GM21576 (cell line): ENCODE data around the gene MPIG6B.

ENCODE experiments used
- ATAC-seq: cut with Tn5 transposase; IDR thresholded peaks from one replicate; pipeline ENCODE4 v1.9.1; 2021; ENCODE audit warnings: mild to moderate bottlenecking, moderate library complexity; ENCODE audit not compliant: unreplicated experiment

The MPIG6B gene

DNA sequence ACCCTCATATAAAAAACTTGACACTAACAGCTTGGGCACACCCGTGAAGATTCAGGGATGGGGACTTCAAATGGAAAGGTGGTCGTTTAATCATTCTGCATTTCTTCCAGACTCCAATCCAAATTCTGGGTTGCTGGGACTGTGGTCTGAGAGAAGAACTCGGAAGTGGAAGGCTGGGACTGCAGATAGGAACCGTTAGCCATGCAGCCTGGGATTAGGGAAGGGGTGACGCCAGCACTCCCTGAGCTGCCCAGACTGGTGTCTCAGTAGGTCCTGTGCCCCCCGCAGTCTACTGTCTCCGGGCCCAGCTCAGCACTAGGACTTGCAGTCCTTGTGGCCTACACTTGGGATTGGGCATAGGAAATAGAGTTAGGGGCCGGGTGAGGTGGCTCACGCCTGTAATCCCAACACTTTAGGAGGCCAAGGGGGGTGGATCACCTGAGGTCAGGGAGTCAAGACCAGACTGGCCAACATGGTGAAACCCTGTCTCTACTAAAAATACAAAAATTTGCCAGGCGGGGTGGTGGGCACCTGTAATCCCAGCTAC, 13.7 kb downstream of the MPIG6B start:
- no peak for ATAC-seq

DNA sequence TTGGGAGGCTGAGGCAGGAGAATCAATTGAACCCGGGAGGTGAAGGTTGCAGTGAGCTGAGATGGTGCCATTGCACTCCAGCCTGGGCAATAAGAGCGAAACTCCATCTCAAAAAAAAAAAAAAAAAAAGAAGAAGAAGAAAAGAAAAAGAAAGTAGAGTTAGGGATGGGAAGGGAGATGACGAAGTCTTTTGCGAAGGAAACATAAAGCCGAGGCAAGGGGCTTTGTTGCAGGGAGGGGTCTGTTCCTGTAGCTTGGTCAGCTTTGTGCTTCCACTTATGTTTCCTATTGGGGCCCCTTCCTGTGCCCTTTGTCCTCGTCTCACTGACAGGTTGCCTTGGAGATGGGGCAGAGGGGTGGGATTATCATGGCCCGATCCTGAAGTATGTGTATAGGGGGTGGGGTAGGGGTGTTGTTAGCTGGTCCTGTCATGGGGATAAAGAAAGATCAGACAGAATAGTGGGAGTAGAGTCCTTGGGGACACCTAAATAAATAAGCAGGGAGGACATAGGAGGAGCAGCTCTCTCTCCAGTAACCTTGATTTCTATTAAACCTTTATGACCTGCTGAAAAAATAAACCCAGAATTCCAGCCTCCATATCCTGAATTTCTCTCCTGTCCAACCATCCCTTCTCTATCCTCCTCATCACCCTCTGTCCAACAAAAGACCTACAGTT, 14.3 kb downstream of the MPIG6B start:
- ATAC-seq, result no peak

DNA sequence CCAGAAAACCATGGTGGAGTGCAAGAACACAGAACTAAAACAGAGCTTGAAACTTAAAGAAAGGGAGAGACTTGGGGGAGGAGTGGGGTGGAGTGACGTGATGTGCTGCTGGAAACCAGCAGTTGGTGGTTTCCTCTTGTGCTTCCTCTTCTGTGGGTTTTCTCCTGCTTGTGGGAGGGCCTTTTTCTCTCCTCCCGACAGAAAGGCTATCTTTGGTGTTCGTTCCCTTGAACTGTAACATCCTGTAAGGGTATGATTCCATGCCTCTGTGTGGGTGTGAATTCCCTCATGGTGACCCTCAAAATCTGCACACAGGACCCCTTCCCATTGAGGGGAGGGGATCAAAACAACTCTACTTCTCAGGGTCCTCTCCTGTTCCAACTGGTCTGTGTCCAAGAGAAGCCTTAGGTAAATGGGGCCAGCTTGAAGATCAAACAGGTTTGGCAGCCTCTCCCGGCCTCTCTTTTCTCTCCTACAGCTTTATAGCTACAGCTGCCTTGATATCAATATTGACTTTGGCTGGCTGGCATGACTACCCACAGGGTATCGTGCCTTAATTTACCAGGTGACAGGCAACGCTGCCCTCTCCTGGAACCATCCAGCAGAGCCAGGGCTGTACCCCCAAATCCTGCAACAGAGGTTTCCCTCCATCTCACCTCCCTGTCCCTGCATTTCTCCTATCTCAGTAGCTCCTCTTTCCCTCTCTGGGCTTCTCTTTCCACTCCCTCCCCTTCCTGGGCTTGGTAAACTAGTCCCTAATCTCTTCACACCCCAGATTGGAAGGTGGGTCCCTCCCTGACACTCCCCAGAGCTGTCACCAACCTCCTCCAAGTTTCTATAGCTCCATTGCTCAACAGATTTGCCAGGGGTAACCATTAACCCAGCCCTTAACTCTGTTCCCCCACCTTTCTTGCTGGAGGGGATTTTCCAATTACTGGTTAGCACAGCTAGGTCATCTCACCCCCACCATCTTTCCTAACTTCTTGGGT, 15.1 kb downstream of the MPIG6B start:
- no peak for ATAC-seq

DNA sequence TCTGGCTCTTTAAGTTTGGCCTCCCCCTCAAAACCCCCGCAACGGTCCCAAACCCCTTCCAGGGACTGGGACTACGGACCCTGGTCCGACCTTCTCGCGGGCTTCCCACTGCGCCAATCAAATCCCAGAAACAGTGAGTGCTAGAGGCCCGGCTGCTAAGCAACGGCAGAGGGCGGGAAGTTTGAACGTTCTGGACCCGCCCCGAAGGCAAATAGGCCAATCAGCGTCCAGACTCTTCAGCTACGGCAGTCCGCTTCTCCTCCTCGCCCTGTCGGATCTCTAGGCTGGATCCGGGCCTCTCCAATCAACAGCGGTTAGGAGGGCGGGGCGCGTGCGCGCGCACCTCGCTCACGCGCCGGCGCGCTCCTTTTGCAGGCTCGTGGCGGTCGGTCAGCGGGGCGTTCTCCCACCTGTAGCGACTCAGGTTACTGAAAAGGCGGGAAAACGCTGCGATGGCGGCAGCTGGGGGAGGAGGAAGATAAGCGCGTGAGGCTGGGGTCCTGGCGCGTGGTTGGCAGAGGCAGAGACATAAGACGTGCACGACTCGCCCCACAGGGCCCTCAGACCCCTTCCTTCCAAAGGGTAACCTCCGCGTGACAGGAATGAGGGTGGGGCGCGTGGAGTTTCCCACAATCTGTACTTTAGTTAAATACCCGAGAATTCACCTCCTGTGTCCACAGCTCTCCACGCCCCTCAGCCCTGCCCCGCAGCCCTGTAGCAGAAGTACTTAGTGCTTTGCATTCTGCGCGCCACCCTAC, 16.6 kb downstream of the MPIG6B start, which contains the start of gene MSH5:
TSS of gene MSH5 (plus strand) at position 367 of the 758 bp plus-strand sequence. CDS start 462 bp downstream, outside the sequence.
- ATAC-seq, result peak; percentile 63

DNA sequence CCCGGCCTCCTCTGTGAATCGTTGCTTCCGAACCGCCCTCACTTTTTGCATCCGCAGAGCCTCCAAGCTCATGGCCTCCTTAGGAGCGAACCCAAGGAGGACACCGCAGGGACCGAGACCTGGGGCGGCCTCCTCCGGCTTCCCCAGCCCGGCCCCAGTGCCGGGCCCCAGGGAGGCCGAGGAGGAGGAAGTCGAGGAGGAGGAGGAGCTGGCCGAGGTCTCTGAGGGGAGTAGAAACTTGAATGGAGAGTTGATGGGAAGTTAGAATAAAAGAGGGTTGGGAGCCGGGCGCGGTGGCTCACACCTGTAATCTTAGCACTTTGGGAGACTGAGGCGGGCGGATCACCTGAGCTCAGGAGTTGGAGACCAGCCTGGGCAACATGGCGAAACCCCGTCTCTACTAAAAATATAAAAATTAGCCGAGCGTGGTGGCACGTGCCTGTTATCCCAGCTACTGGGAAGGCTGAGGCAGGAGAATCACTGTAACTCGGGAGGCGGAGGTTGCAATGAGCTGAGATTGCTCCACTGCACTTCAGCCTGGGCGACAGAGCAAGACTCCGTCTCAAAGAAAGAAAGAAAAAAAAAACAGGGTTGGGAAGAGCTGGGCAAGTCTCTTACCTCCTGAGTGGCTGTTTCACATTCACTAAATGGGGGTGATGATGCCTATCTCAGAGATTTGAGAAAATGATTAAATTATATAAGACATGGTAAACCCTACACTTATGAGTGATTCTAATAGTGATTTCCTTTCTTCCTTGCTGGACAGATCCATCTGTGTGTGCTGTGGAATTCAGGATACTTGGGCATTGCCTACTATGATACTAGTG, 17.4 kb downstream of the MPIG6B start:
- ATAC-seq, result no peak

DNA sequence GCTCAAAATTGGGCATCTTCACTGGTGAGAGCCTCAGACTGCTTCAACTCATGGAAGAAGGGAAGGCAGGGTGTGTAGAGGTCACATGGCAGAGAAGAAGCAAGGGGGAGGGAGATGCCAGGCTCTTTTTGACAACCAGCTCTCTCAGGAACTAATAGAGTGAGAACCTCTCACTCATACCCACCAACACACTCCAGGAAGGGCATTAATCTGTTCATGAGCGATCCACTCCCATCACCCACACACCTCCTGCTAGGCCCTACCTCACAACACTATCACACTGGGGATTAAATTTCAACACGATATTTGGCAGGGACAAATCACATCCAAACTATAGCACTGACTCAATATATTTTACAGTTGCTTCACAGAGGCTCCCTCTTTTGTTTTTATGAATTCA, 18.6 kb downstream of the MPIG6B start:
- no peak for ATAC-seq

DNA sequence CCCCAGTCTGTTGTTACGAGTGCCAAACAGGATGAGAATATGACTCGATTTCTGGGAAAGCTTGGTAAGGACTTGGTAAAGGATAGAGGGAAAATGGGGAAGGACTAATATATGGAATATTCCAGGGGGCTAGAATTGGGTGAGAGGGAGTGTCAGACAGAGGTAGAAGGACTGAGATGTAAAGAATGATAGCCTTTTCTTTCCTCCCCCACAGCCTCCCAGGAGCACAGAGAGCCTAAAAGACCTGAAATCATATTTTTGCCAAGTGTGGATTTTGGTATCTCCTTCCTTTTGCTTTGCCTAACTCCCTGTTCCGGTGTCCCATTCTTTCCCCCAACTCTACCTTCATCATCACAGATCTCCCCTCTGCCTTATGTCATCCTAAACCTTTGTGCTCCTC, 19.7 kb downstream of the MPIG6B start:
- ATAC-seq, result no peak

DNA sequence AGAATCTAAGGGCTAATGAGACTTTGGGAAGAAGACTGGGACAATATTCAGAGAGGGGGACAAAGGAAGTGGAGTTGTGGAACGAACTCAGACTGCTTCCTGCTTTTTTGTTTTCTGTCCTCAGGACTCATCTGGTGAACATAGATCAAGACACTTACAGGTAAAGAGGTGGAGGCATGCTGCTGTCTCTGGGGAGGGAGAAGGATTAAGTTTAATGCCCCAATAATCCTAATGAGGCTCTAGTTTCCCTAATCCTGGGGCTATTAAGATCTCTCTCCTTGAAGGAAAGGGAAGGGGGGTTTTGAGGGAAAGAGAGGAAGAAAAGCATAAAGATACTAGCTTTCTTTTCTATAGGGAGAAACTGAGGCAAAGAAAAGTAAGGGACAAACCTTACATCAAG, 21.2 kb downstream of the MPIG6B start:
- no peak for ATAC-seq

DNA sequence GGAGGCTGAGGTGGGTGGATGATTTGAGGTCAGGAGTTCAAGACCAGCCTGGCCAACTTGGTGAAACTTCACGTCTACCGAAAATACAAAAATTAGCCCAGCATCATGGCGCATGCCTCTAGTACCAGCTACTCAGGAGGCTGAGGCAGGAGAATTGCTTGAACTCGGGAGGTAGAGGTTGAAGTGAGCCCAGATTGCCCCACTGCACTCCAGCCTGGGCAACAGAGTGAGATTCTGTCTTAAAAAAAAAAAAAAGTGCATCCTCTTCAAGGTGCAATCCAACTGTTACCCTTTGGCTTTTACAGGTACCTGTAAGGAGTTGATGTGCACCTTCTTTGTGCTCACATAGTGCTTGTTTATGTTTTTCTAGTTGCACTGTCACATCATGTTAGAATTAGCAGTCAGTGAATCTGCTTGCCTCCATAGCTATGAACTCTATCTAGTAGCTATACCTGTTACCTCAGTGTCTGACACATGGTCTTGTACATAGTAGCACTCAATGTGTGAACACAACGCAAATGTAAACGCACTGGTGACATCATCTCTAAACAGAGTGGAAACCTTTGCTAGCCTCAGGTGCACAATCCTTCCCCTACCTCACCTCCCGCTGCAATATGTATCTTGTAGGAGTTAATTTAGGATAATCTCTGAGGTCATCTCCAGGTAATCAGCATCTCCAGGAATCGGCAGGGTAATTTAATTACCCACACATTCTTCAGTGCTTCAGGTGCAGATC, 26.3 kb downstream of the MPIG6B start:
- ATAC-seq, result no peak

DNA sequence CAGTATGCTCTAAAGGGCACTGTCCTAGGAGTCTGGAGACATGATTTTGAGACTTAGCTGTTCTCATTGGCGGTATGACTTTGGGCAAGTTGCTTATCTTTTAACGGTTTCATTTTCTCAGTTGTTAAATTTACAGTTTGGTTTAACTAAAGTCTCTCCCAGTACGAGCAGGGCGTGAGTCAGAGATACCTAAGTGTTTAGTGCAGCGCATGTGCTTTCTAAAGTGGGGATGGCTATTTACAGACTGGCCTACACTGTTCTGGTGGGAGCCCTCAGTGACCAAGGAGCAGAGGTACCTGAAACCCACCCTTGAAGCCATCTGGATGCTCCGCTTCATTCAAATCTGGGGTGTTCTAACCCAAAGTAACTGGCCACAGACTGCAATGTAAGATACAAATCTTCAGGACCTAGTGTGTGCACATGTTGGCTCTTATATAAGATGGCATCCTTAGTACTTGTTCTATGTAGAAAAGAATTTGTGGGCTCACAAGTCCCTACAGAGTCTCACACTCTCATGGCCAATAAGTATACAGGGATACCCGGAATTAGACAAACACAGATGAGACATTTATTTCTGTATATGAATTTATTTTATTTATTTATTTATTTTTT, 27.3 kb downstream of the MPIG6B start:
- no peak for ATAC-seq

DNA sequence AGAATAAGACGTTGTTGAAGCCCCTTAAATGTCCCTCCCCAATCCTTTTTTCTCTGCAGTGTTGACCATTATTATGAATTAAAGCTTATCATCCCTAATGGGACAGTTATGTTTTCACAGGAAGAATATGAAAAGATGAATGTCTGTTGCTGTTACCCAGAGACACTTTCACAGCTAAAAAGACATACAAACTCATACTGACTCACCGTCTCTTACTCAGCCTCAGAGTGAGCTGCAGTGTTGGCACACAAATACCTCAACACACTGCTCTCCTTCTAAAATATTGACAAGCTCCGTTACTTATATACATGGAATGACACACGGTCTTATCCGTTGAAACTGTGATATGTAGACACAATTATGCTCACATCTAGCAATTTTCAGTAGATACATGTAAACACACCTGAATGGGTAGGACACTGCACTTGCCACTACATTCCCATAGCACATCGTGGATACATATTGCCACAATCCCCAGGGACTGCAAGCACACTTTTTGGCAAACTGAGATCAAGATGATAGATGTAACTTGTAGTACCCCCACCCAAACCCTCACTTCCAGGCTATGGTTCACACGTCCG, 29.7 kb downstream of the MPIG6B start:
- no peak for ATAC-seq

DNA sequence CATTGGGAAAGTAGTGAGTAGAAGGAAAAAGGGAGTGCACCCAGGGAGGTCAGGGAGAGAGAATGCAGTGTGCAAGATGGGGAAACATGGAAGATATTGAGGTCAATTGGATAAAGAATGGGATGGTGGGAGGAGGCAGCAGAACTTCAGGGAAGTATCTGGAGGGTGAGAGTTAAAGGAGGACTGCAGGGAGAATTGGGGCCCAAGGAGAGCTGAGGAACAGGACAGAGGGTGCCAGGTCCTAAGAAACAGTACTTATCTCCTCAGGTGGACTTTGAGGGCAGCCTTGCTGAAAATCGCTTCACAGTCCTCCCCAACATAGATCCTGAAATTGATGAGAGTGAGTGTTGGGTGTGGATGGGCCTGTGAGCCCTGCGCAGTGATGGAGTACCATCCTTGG, 35.1 kb downstream of the MPIG6B start:
- no peak for ATAC-seq

DNA sequence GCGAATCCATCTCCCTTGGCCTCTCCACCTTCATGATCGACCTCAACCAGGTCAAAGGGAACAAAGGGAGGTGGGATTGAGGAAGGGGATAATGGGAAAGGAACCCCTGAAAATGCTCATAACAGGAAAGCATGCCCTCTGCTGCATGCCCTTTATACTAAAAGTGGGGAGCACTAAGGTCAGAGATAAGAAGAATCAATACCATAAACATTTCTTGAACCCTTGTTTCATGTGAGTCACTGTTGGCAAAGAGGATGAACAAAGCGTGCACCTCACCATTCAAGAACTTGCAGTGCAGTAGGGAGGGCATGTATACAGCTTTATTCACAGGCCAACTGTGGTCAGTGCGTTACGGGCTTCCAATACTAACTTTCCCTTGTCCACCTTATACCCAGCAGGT, 37.6 kb downstream of the MPIG6B start:
- ATAC-seq, result no peak

DNA sequence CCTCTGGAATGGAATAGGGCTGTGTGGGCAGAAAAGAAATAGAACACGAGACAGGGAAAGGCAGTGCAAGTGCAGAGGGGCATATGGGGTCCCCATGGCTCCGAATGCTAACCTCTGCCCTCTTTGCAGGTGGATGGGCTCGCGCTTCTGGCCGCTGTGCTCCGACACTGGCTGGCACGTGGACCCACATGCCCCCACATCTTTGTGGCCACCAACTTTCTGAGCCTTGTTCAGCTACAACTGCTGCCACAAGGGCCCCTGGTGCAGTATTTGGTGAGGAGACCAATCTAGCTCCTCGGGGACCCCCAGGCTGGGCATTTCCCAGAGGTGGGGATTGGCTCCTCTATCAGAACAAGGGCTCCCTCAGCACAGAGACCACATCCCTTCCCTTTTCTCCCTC, 38.2 kb downstream of the MPIG6B start:
- ATAC-seq, result no peak

DNA sequence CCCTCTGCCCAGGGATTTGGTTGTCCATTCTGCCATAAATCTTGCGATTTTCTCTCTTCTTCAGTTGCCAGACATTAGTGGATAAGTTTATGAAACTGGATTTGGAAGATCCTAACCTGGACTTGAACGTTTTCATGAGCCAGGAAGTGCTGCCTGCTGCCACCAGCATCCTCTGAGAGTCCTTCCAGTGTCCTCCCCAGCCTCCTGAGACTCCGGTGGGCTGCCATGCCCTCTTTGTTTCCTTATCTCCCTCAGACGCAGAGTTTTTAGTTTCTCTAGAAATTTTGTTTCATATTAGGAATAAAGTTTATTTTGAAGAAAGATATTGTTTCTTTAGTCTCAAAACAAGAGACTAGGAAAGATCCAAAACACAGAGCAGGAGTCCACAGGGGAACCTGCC, 39.2 kb downstream of the MPIG6B start, which contains the start of gene SAPCD1:
TSS of gene SAPCD1 (plus strand) at position 301 of the 400 bp plus-strand sequence. CDS start 399 bp downstream, outside the sequence.
- no peak for ATAC-seq

DNA sequence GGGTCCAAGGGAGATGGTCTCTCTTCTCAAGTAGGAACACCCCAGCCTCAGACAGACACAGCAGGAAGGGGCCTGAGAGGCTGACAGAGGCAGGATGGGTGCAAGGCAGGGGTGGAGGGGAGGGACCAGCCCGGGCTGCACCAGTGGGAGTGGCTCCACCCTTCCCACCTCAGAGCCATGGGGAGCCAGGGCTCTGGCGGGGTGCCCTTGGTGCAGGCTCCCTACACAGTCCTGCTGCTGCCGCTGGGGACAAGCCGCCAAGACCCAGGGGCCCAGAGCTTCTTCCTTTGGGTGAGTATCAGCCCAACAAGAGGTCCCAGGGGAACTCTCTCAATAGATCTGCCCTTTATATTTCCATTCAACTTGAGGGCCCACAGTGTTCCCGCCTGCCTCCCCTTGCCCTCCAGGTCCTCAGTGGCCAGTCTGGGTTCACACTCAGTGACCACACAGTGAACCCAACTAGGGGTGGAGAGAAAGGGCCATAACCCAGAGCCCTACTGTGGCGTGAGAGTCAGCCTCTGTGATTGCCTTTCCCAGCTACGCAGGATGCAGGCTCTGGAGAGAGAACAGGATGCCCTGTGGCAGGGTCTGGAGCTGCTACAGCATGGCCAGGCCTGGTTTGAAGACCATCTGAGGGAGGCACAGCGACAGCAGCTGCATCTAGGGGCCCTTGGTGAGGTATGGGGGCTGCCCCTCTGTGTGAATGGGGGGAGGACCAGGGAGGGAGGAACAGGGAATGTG, 39.9 kb downstream of the MPIG6B start:
- no peak for ATAC-seq

DNA sequence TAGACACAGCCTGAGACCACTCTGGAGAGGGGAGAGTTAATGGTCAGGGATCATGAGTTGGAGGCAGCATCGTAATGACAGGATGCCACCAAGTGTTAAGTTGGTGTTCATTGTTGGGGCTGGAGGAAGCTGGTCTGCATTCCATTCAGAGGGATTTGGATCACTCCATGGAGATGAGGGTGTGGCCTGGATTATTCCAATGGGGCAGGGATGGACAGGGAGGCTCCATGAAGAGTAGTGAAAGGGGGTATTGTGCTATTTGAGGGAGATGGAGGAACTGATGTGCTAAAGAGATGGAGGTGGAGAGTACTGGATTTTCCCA, 40.4 kb downstream of the MPIG6B start:
- ATAC-seq, result no peak

DNA sequence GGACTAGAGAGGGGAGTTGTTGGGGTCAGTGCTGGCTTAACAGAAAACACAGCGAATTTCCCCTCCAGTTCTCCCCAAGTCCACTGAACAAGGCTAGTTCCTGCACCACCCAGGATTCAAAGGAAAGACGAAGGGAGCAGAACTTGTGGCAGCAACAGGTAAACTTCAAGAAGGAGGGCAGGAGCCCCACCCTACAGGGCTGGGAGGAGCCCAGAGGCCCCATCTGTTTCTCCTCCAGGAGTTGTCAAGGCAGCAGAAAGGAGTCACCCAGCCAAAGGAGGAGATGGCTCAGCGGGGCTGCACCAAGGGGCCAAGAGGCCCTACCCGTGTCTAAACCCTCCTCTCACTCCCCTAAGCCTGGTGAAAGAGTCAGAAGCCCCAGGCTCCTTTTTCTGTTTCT, 41.0 kb downstream of the MPIG6B start:
- ATAC-seq, result no peak
